WERI-Rb-1 (cell line): ENCODE data around the gene KCNC3.

Experiments
- DNase-seq: peaks from one replicate; pipeline ENCODE4 v3.0.0-alpha.2; 2020
- H3K27ac ChIP-seq: fragments of 250-450 bp; sonication (Bioruptor Pico); 2 replicates; pipeline ENCODE4 v1.5.1; 2020; ENCODE audit warnings: mild to moderate bottlenecking, moderate library complexity
- H3K27me3 ChIP-seq: fragments of 250-450 bp; sonication (Bioruptor Pico); 2 replicates; pipeline ENCODE4 v1.5.1; 2021; ENCODE audit warnings: mild to moderate bottlenecking, low read depth, moderate library complexity; ENCODE audit not compliant: insufficient read depth, severe bottlenecking
- H3K36me3 ChIP-seq: fragments of 250-450 bp; sonication (Bioruptor Pico); 2 replicates; pipeline ENCODE4 v1.5.1; 2020; ENCODE audit warnings: mild to moderate bottlenecking, moderate library complexity
- H3K4me3 ChIP-seq: 2 replicates; pipeline ENCODE4 v1.5.1; 2011; ENCODE audit warnings: low read depth, mild to moderate bottlenecking, control low read depth, low read length
- H3K9me3 ChIP-seq: fragments of 250-450 bp; sonication (Bioruptor Pico); 2 replicates; pipeline ENCODE4 v1.5.1; 2021; ENCODE audit warnings: mild to moderate bottlenecking, moderate library complexity; ENCODE audit not compliant: severe bottlenecking
- TF ChIP-seq, protein P1 (sequence below): IDR thresholded peaks from 2 replicates; pipeline ENCODE4 v1.5.1; 2011; ENCODE audit warnings: low read depth, mild to moderate bottlenecking, control low read depth, inconsistent platforms, low read length

Gene KCNC3

DNA sequence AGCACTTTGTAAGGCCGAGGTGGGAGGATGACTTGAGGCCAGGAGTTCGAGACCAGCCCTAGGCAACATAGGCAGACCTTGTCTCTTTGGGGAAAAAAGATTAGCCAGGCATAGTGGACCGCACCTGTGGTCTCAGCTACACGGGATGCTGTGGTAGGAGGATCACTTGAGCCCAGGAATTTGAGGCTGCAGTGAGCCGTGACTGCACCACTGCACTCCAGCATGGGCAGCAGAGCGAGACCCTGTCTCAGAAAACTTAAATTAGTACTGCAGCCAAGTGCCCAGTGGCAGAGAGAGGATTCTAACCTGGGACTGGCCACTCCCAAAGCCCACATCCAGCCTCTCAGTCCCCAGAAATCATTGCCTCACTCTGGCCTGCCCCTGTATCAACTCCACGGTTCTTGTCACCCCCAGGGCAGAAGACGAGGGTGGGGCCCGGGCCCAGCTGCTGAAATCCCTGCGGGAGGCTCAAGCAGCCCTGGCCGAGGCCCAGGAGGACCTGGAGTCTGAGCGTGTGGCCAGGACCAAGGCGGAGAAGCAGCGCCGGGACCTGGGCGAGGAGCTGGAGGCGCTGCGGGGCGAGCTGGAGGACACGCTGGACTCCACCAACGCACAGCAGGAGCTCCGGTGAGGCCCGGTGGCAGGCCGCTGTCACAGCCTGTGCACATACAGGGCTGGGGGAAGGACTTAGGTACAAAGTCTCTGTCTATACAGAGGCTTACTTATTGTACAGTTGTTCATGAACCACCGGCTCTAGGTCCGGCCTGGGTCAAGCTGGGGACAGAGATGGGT is 53.4 kb downstream of the KCNC3 start:
- Histone ChIP-seq H3K27ac (no peak overlapping the region), H3K9me3 (peaks cover 4% of the 10 kb centered on the region), H3K27me3 (peaks cover 60% of the 10 kb centered on the region), H3K4me3 (no peak overlapping the region), H3K36me3 (no peaks in the 10 kb centered on the region)
- TF ChIP-seq, protein P1, sequence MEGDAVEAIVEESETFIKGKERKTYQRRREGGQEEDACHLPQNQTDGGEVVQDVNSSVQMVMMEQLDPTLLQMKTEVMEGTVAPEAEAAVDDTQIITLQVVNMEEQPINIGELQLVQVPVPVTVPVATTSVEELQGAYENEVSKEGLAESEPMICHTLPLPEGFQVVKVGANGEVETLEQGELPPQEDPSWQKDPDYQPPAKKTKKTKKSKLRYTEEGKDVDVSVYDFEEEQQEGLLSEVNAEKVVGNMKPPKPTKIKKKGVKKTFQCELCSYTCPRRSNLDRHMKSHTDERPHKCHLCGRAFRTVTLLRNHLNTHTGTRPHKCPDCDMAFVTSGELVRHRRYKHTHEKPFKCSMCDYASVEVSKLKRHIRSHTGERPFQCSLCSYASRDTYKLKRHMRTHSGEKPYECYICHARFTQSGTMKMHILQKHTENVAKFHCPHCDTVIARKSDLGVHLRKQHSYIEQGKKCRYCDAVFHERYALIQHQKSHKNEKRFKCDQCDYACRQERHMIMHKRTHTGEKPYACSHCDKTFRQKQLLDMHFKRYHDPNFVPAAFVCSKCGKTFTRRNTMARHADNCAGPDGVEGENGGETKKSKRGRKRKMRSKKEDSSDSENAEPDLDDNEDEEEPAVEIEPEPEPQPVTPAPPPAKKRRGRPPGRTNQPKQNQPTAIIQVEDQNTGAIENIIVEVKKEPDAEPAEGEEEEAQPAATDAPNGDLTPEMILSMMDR, result no peak
- no peak for DNase-seq

DNA sequence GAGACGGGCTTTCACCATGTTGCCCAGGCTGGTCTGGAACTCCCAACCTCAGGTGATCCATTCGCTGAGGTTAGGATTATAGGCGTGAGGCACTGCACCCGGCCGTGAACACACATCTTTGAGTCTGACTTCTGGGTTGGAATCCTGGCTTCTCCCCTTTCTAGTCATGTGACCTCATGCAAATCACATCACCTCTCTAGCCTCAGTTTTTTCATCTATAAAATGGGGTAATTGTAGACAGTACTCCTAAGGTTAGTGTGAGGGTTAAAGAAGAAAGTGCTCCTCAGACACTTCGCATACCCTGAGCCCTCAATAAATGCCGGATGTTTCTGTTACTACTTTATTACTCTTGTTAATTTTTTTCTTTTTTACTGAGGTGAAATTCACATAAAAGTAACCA is 55.4 kb downstream of the KCNC3 start:
- Histone ChIP-seq H3K9me3 (no peaks in the 10 kb centered on the region), H3K4me3 (no peak overlapping the region), H3K27me3 (peaks cover 58% of the 10 kb centered on the region), H3K36me3 (no peaks in the 10 kb centered on the region), H3K27ac (no peak overlapping the region)
- no peak for DNase-seq
- TF ChIP-seq, protein P1, result no peak

DNA sequence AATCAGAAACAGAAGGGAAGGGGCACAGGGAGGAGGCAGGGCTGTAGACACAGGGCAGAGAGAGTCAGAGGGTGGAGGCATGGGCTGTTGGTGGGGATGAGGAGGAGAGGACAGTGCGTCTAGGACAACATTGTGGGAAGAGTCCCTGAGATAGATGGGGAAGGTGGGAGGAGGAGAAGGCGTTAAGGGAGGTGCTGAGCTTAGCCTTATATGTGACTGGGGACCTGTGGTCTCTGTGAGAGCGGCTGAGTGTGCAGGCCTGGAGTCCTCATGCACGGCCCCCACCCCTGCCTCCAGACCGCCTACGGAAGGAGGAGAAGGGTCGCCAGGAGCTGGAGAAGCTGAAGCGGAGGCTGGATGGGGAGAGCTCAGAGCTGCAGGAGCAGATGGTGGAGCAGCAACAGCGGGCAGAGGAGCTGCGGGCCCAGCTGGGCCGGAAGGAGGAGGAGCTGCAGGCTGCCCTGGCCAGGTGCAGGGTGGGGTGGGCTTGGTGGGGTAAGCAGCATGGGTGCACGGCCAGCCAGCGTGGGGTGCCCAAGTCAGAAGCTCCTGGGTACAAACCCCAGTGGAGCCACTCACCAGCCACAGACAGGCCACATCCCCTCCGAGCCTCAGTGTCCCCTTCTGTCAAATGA is 56.8 kb downstream of the KCNC3 start:
- no peak overlapping the region for H3K27ac ChIP-seq
- no peaks in the 10 kb centered on the region for H3K9me3 ChIP-seq
- H3K4me3 ChIP-seq, result no peak overlapping the region
- H3K36me3 ChIP-seq, result no peaks in the 10 kb centered on the region
- peaks cover 63% of the 10 kb centered on the region for H3K27me3 ChIP-seq
- no peak for DNase-seq
- TF ChIP-seq, protein P1, result no peak

DNA sequence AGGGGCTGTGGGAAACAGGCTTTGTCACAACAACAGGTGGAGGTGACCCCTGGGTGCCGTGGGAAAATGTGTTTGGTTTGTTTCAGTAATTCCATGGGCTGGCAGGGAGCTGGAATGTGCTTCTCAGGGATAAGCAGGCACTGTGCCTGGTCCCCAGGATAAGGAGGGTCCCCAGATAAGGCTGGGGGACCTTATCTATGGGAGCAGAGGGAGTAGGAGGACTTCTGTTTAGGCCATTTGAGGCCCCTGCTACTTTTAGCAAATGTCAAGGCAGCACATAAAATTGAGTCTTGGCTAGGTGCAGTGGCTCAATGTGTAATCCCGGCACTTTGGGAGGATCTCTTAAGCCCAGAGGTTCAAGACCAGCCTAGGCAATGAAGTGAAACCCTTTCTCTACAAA is 59.5 kb downstream of the KCNC3 start:
- H3K27ac ChIP-seq, result no peak overlapping the region
- no peaks in the 10 kb centered on the region for H3K9me3 ChIP-seq
- TF ChIP-seq, protein P1, result no peak

DNA sequence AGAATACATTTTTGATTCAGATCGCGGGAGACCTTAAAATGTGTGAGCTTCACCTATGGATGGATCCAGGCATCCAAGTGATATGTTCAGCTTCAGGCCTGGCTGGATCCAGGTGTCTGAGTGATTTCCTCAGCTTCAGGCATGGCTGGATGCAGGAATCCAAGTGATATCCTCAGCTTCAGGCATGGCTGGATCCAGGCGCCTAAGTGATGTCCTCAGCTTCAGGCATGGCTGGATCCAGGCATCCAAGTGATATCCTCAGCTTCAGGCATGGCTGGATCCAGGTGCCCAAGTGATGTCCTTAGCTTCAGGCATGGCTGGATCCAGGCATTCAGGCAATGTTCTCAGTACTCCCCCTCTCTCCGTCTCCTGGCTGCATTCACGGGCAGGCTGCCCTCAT is 60.7 kb downstream of the KCNC3 start:
- Histone ChIP-seq H3K27ac (no peak overlapping the region), H3K36me3 (no peaks in the 10 kb centered on the region), H3K4me3 (no peak overlapping the region), H3K27me3 (peaks cover 53% of the 10 kb centered on the region), H3K9me3 (no peaks in the 10 kb centered on the region)
- DNase-seq, result no peak
- TF ChIP-seq, protein P1, result no peak

More for the DNA sequence above, 59.5 kb downstream of the KCNC3 start:
- no peak overlapping the region for H3K4me3 ChIP-seq
- no peak for DNase-seq
- H3K36me3 ChIP-seq, result no peaks in the 10 kb centered on the region
- peaks cover 57% of the 10 kb centered on the region for H3K27me3 ChIP-seq
